GM23338 (cell line): ENCODE data around the gene ADCY3. TPM values are rescaled to one million over a fixed set of nuclear protein-coding genes. Genes with fewer than 3 reads are reported as not detected.

Experiments
- ATAC-seq: fragments of 200-7000 bp; cut with Tn5 transposase; 3 replicates; pipeline ENCODE4 v1.9.1; 2020
- DNase-seq: peaks from one replicate; pipeline ENCODE4 v3.0.0-alpha.2; 2015; ENCODE audit warnings: low spot score
- H2AFZ ChIP-seq: fragments of 200-600 bp; sonication (generic); 2 replicates; pipeline ENCODE4 v1.8.0; 2016; ENCODE audit warnings: antibody characterized with exemption, mild to moderate bottlenecking, moderate library complexity
- H3F3A ChIP-seq: fragments of 200-600 bp; sonication (generic); replicated peaks from 2 replicates; pipeline ENCODE4 v1.8.0; 2017; ENCODE audit warnings: antibody characterized with exemption, mixed run types, low read depth
- H3K27ac ChIP-seq: fragments of 200-600 bp; sonication (generic); 2 replicates; pipeline ENCODE4 v1.6.1; 2016; ENCODE audit warnings: low read depth
- H3K27me3 ChIP-seq: fragments of 200-600 bp; sonication (generic); 2 replicates; pipeline ENCODE4 v1.8.0; 2016; ENCODE audit warnings: mild to moderate bottlenecking, mixed run types, moderate library complexity; ENCODE audit not compliant: insufficient read depth
- H3K36me3 ChIP-seq: fragments of 200-600 bp; sonication (generic); 2 replicates; pipeline ENCODE4 v1.8.0; 2016; ENCODE audit warnings: mild to moderate bottlenecking; ENCODE audit not compliant: insufficient read depth
- H3K4me1 ChIP-seq: fragments of 200-600 bp; sonication (generic); 2 replicates; pipeline ENCODE4 v1.8.0; 2016; ENCODE audit warnings: mild to moderate bottlenecking, moderate library complexity; ENCODE audit not compliant: insufficient read depth
- H3K4me2 ChIP-seq: fragments of 200-600 bp; sonication (generic); 2 replicates; pipeline ENCODE4 v1.7.1; 2017; ENCODE audit warnings: mixed run types
- H3K4me3 ChIP-seq: fragments of 200-600 bp; sonication (generic); 2 replicates; pipeline ENCODE4 v1.6.1; 2016; ENCODE audit warnings: mixed run types
- H3K79me2 ChIP-seq: fragments of 200-600 bp; sonication (generic); replicated peaks from 2 replicates; pipeline ENCODE4 v1.8.0; 2017; ENCODE audit warnings: mild to moderate bottlenecking; ENCODE audit not compliant: insufficient read depth
- H3K9me2 ChIP-seq: fragments of 200-600 bp; sonication (generic); 2 replicates; pipeline ENCODE4 v1.8.0; 2017; ENCODE audit not compliant: insufficient read depth
- H4K20me1 ChIP-seq: fragments of 200-600 bp; sonication (generic); replicated peaks from 2 replicates; pipeline ENCODE4 v1.8.0; 2017; ENCODE audit warnings: mild to moderate bottlenecking; ENCODE audit not compliant: insufficient read depth
- H3K27ac Mint-ChIP-seq: 2 replicates; pipeline ENCODE4 v1.8.0; 2020; ENCODE audit warnings: inconsistent platforms, mild to moderate bottlenecking, moderate library complexity, mixed read lengths
- H3K27me3 Mint-ChIP-seq: 3 replicates; pipeline ENCODE4 v1.8.0; 2022; ENCODE audit warnings: low read depth, mild to moderate bottlenecking, moderate library complexity, mixed read lengths, inconsistent platforms; ENCODE audit not compliant: insufficient read depth, poor library complexity
- H3K36me3 Mint-ChIP-seq: 3 replicates; pipeline ENCODE4 v1.8.0; 2021; ENCODE audit warnings: low read depth, mild to moderate bottlenecking, inconsistent platforms, moderate library complexity, mixed read lengths
- H3K4me1 Mint-ChIP-seq: 3 replicates; pipeline ENCODE4 v1.8.0; 2020; ENCODE audit warnings: mild to moderate bottlenecking, inconsistent platforms, mixed read lengths
- H3K4me3 Mint-ChIP-seq: 3 replicates; pipeline ENCODE4 v1.8.0; 2021; ENCODE audit warnings: moderate library complexity, mild to moderate bottlenecking, inconsistent platforms, mixed read lengths
- H3K9me3 Mint-ChIP-seq: 3 replicates; pipeline ENCODE4 v1.8.0; 2020; ENCODE audit warnings: moderate library complexity, mild to moderate bottlenecking, inconsistent platforms, mixed read lengths
- CREB1 ChIP-seq: fragments of 250-450 bp; sonication (Bioruptor Pico); IDR thresholded peaks from 2 replicates; pipeline ENCODE4 v1.5.0; 2020; ENCODE audit warnings: low read depth, mild to moderate bottlenecking, moderate library complexity
- EZH2 ChIP-seq: fragments of 200-600 bp; sonication (generic); IDR thresholded peaks from one replicate; pipeline ENCODE4 v1.8.0; 2017; ENCODE audit warnings: antibody characterized with exemption, mild to moderate bottlenecking, low read depth; ENCODE audit not compliant: unreplicated experiment
- JUNB ChIP-seq: IDR thresholded peaks from one replicate; pipeline ENCODE4 v1.6.1; 2016; ENCODE audit warnings: antibody characterized with exemption; ENCODE audit not compliant: unreplicated experiment
- NANOG ChIP-seq: IDR thresholded peaks from 2 replicates; pipeline ENCODE4 v1.6.1; 2016; ENCODE audit warnings: antibody characterized with exemption, borderline replicate concordance
- POLR2AphosphoS5 ChIP-seq: IDR thresholded peaks from 2 replicates; pipeline ENCODE4 v1.6.1; 2016; ENCODE audit warnings: antibody characterized with exemption, low read depth
- STAT1 ChIP-seq: IDR thresholded peaks from one replicate; pipeline ENCODE4 v1.6.1; 2016; ENCODE audit warnings: antibody characterized with exemption; ENCODE audit not compliant: unreplicated experiment
- ZNF114 ChIP-seq: fragments of 250-450 bp; sonication (Bioruptor Pico); IDR thresholded peaks from 2 replicates; pipeline ENCODE4 v1.5.0; 2020; ENCODE audit warnings: mild to moderate bottlenecking, moderate library complexity
- ZNF331 ChIP-seq: fragments of 250-450 bp; sonication (Bioruptor Pico); IDR thresholded peaks from 2 replicates; pipeline ENCODE4 v1.5.0; 2020; ENCODE audit warnings: low read depth, mild to moderate bottlenecking, moderate library complexity
- long read RNA-seq: library from polyadenylated mRNA; unstranded; transcript quantifications from one replicate; pipeline ENCODE4 v2.0.0, GENCODE V29; 2020; ENCODE audit not compliant: unreplicated experiment
- polyA plus RNA-seq: library from polyadenylated mRNA; unstranded; fragments of >200 nt; fragmentation: Nextera tagmentation; extraction: Ambion mirVana; gene quantifications from 2 replicates; pipeline ENCODE4 v1.2.1, GENCODE V29; 2016
- total RNA-seq: library from RNA; depleted of rRNA; stranded (reverse); fragments of >200 nt; shearing (Covaris generic); gene quantifications from 2 replicates; pipeline ENCODE4 v1.2.3, GENCODE V29; 2014; rRNA removed
- TF ChIP-seq, protein P1 (sequence below), 2 experiments: fragments of 200-600 bp in 1 of 2; sonication (generic) in 1 of 2; conservative IDR thresholded peaks; 2 replicates each; pipeline versions ENCODE4 v1.5.1 to v1.6.1; 2016 to 2017; ENCODE audit warnings: antibody characterized with exemption in 2 of 2, low read depth in 2 of 2, mild to moderate bottlenecking in 2 of 2, moderate library complexity in 1 of 2
- TF ChIP-seq, protein P2 (sequence below): IDR thresholded peaks from 2 replicates; pipeline ENCODE4 v1.6.1; 2016; ENCODE audit warnings: antibody characterized with exemption

The ADCY3 gene
- total RNA-seq (30.1 and 32.4 TPM in 2 replicates), polyA plus RNA-seq (9.5 and 9.7 TPM in 2 replicates)
- long read RNA-seq, partial matches to known transcripts = 1 of 2 reads
- long read RNA-seq, other reads (novel, unspliced or antisense) = 1 of 2 reads

DNA sequence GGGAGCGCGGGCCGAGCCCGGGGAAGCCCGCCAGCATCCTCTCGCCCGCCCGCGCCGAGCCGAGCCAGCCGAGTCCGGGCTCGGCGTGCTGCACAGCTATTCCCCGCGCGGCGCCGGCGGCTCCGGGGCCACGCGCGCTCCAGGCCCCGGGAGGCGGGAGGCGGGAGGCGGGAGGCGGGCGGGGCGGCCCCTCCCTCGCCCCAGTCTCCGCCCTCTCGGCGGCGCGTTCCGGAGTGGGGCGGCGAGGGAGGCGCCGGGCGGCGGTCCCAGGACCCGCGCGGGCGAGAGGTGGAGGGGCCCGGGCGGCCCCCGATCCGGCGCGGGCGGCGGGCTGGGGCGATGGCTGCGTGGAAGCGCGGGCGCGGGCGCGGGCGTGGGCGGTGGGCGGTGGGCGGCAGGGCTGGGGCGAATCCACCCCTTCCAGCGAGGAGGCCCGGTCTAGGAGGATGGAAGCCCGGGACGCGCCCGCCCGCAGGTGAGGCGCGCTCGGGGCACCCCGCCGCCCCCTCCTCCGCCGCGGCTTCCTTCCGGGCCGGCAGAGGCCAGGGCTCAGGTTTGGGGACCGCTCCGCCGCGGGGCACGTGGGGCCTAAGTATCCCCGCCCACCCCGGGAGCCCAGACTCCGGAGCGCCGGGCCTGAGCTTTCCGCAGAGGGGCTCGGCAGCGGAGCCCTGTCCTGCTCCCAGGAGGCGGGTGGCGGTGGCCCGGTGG is at the start of gene ADCY3:
ADCY3 (minus strand) TSS at position 140 of the 711 bp plus-strand sequence. CDS start 1,250 bp downstream, outside the sequence.
- ATAC-seq = peak; percentile 68
- no peaks in the 10 kb centered on the region for H3K36me3 ChIP-seq
- peaks cover 4% of the 10 kb centered on the region; the same call in 1 of the 2 replicates for H3F3A ChIP-seq
- no peaks in the 10 kb centered on the region for H3K27me3 ChIP-seq
- peaks cover 8% of the 10 kb centered on the region; the same call in 1 of the 2 replicates for H3K79me2 ChIP-seq
- H3K27ac Mint-ChIP-seq = no peak within 1 kb of the TSS; the same call in 1 of the 2 replicates
- DNase-seq = peak; percentile 87
- peaks cover 4% of the 10 kb centered on the region for H3K27me3 Mint-ChIP-seq
- peak within 1 kb of the TSS; percentile 77 for H3K4me3 Mint-ChIP-seq
- peak within 1 kb of the TSS; percentile 90 for H2AFZ ChIP-seq
- TF ChIP-seq ZNF114 (CRISPR knock-in tag) (no peak), JUNB (no peak), NANOG (no peak), ZNF331 (CRISPR knock-in tag) (no peak), POLR2AphosphoS5 (no peak), CREB1 (no peak), EZH2 (no peak), STAT1 (no peak)
- TF ChIP-seq, protein P1, sequence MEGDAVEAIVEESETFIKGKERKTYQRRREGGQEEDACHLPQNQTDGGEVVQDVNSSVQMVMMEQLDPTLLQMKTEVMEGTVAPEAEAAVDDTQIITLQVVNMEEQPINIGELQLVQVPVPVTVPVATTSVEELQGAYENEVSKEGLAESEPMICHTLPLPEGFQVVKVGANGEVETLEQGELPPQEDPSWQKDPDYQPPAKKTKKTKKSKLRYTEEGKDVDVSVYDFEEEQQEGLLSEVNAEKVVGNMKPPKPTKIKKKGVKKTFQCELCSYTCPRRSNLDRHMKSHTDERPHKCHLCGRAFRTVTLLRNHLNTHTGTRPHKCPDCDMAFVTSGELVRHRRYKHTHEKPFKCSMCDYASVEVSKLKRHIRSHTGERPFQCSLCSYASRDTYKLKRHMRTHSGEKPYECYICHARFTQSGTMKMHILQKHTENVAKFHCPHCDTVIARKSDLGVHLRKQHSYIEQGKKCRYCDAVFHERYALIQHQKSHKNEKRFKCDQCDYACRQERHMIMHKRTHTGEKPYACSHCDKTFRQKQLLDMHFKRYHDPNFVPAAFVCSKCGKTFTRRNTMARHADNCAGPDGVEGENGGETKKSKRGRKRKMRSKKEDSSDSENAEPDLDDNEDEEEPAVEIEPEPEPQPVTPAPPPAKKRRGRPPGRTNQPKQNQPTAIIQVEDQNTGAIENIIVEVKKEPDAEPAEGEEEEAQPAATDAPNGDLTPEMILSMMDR (conservative IDR thresholded peaks at IDR 0.05; ENCODE audit: low read depth in 2 of 2) = no peak
- TF ChIP-seq, protein P2, sequence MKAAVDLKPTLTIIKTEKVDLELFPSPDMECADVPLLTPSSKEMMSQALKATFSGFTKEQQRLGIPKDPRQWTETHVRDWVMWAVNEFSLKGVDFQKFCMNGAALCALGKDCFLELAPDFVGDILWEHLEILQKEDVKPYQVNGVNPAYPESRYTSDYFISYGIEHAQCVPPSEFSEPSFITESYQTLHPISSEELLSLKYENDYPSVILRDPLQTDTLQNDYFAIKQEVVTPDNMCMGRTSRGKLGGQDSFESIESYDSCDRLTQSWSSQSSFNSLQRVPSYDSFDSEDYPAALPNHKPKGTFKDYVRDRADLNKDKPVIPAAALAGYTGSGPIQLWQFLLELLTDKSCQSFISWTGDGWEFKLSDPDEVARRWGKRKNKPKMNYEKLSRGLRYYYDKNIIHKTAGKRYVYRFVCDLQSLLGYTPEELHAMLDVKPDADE = no peak
- peaks cover 22% of the 10 kb centered on the region for H3K4me1 Mint-ChIP-seq
- 0 out of 3 replicates have a peak, but pooled peaks cover 3% of the 10 kb centered on the region for H3K9me3 Mint-ChIP-seq
- peaks cover 3% of the 10 kb centered on the region; the same call in 1 of the 2 replicates for H3K4me1 ChIP-seq
- peak within 1 kb of the TSS; percentile 71 for H3K4me3 ChIP-seq
- peaks cover 8% of the 10 kb centered on the region; the same call in 1 of the 3 replicates for H3K36me3 Mint-ChIP-seq
- no peak within 1 kb of the TSS for H3K27ac ChIP-seq
- H3K9me2 ChIP-seq = no peaks in the 10 kb centered on the region
- peak within 1 kb of the TSS; percentile 89 for H3K4me2 ChIP-seq
- H4K20me1 ChIP-seq = peaks cover 7% of the 10 kb centered on the region; the same call in 1 of the 2 replicates

DNA sequence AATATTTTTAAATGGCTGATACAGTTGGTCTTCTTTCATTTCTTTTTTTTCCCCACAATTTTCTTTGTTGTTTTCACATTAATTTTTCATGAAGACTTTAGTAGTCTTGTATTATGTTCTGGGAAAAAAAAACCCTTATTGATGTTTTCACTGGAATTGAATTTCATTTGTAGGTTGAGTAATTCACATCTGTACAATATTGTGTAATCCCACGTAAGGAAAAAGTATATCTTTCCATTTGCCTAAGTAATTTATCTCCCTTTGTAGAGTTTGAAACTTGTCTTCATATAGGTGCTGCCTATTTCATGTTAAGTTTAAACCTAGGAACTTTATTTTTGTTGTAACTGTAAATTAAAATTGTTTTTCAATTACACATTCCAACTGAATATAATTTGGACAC is 49.7 kb upstream of the ADCY3 start:
- H3K4me2 ChIP-seq = no peak overlapping the region
- TF ChIP-seq, protein P1 (conservative IDR thresholded peaks at IDR 0.05; ENCODE audit: low read depth in 2 of 2) = no peak
- TF ChIP-seq NANOG = no peak
- TF ChIP-seq POLR2AphosphoS5 = no peak
- TF ChIP-seq STAT1 = no peak

More for the DNA sequence above, 49.7 kb upstream of the ADCY3 start:
- Histone ChIP-seq H3K36me3 (no peaks in the 10 kb centered on the region), H3F3A (no peaks in the 10 kb centered on the region), H3K9me2 (no peaks in the 10 kb centered on the region), H3K79me2 (peaks cover 10% of the 10 kb centered on the region; the same call in 1 of the 2 replicates), H2AFZ (no peak overlapping the region), H3K4me1 (no peaks in the 10 kb centered on the region), H3K27me3 (no peaks in the 10 kb centered on the region), H3K4me3 (no peak overlapping the region), H4K20me1 (no peaks in the 10 kb centered on the region), H3K27ac (no peak overlapping the region)
- Mint-ChIP-seq H3K4me1 (no peaks in the 10 kb centered on the region), H3K27ac (no peak overlapping the region), H3K9me3 (no peaks in the 10 kb centered on the region; the same call in 2 of the 3 replicates), H3K27me3 (peaks cover 3% of the 10 kb centered on the region), H3K4me3 (no peak overlapping the region), H3K36me3 (peaks cover 8% of the 10 kb centered on the region; the same call in 2 of the 3 replicates)
- ATAC-seq (no peak), DNase-seq (no peak)
